M059J (cell line): ENCODE data around the gene ETV6. TPM values are rescaled to one million over a fixed set of nuclear protein-coding genes. Genes with fewer than 3 reads are reported as not detected.

ENCODE experiments used
- DNase-seq: peaks from one replicate; pipeline ENCODE4 v3.0.0-alpha.2; 2012; ENCODE audit warnings: low read depth
- total RNA-seq: library from RNA; depleted of rRNA; stranded (reverse); fragments of >200 nt; shearing (Covaris generic); gene quantifications from 2 replicates; pipeline ENCODE4 v1.2.3, GENCODE V29; 2014

Gene ETV6
- total RNA-seq, 1 experiment from 2014 or later, result 11.5 TPM

DNA sequence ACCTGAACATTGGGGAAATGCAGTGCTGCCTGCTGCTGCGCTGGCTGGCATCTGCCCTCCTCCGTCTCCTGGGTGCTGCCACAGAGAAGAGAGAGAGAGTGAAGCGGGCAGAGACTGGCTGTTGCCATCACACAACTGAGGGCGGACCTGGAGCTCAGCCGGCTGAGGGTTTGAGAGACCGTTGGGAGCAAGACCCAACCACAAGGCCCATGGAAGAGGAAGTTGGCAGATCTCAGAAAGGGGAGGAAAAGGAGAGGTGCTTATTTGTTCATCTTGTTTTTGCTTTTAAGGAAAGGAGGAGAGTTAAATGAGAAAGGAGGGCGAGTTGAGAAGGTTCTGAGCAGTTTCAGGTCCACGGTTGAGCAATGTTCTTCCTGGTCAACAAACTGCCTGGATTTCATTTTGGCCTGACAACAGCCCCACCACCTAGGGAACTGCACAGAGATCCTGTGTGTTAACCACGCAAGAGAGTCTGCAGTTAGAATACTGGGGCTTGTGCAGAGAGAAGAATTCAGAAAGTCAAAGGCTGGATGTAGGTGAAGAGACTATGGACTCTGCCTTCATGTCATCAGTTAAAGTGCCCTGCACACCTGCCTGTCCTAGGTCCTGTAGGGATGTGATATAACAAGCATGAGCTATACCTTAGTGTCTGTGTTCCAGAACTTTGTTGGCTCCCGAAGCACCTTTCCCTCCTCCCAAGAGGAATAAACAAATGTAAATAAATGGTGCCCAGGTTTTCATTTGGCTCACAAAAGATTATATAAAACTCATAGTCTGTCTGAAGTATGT lies 124.6 kb downstream of the ETV6 start:
- DNase-seq, result no peak

DNA sequence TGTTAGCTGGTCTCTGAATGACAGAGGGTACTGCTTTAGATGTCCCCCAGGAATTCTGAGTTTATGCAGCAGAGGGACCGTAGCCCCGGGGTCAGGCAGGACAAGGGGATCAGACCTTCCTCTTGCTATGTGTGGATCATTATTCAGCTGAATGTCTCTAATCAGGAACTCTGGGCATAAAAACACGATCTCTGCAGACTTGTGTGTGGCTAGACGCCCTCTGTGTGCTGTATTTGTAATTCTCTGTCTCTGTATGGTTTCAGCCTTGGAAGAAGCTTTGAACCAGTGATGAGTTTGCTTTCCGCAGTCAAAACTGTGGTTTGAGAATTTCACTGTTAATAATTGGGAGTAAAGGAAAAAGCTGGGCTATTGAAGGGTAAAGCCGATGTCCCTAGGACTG lies 125.3 kb downstream of the ETV6 start:
- DNase-seq, result no peak

GRCh38 chr12:11776316-11776715 lies 126.8 kb downstream of the ETV6 start:
- DNase-seq, result no peak

DNA sequence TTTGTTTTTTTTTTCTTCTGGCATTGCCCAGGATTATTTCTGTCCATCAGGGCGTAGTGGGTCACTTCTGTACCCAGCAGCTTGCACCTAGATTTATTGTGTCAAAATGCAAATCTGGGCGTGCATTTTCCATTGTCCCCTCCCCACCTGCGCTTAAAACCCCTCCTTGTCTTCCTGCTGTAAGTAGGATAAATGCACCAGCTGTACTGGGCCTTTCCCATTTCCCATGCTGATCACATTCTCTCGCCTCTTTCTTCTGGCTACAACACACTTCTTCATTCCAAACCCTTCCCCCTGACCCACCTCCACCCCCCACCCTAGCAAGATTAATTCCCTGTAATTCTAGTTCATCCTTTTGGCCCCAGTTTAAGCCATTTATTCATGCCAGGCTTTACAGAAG lies 128.0 kb downstream of the ETV6 start:
- no peak for DNase-seq

DNA sequence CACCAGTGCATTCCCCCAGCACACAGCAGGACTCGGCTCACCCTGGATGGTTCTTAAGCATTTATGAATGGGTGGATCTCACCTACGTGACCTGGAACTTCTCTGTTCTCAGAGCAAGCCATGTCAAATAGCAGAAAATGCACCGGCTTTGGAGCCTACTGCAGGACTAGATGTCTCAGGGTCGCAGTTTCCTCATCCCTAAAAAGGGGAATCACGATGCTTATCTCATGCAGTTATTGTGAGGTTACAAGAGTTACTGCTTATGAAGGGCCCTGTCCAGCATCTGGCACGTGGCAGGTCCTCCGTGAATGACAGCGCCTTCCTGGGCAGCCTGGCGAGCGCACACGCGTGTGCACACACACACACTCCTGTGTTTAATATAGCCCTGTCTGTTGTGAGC lies 128.5 kb downstream of the ETV6 start:
- DNase-seq, result no peak

GRCh38 chr12:11778713-11779685 lies 129.5 kb downstream of the ETV6 start:
- DNase-seq, result no peak

DNA sequence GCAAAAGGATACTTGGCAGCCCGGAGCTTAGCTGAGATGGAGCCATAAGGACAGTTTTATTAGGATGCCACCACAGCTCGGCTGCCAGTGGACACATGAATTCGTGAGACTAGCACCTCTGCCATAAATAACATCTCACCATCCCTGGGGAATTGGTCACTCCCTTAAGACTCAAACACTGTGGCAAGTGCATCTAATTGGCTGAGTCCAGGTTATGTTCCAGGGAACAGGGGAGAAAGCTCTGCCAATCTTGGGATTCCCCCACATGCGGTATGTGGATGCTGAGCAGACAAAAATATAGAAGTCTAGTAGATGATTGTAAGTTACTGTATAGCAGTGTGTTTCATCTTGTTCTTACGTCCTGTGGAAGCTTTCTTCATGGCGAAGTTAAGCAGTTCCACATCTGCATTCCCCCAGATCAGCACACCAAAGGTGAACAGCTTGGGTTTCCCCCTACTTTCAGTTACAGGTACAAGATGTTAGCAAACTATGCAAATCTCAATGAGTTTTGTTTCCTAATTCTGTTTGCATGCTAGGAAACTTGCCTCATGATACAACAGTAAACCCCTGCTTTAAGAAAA lies 131.1 kb downstream of the ETV6 start:
- no peak for DNase-seq

- DNase-seq, result no peak
Observed at GRCh38 chr12:11782914-11783420, 133.5 kb downstream of the ETV6 start.

DNA sequence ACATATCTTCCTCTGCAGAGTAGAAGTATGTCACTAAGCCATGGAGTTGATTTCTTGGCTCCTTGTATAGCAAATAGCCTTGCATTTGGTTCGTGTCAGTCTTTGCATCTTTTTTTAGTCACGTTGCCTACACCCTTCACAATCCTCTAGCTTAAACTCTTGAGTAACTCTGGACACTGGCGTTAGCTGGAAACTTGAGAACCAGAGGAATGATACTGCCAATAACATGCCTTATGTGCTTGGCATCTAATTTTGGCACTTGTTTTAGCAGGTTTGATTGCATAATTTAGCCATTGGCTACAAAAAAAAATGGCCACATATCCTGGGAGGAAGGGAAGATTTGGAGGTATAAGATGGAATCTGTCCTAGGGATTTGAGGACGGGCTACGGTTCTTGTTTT lies 136.2 kb downstream of the ETV6 start:
- DNase-seq, result peak; percentile 40

DNA sequence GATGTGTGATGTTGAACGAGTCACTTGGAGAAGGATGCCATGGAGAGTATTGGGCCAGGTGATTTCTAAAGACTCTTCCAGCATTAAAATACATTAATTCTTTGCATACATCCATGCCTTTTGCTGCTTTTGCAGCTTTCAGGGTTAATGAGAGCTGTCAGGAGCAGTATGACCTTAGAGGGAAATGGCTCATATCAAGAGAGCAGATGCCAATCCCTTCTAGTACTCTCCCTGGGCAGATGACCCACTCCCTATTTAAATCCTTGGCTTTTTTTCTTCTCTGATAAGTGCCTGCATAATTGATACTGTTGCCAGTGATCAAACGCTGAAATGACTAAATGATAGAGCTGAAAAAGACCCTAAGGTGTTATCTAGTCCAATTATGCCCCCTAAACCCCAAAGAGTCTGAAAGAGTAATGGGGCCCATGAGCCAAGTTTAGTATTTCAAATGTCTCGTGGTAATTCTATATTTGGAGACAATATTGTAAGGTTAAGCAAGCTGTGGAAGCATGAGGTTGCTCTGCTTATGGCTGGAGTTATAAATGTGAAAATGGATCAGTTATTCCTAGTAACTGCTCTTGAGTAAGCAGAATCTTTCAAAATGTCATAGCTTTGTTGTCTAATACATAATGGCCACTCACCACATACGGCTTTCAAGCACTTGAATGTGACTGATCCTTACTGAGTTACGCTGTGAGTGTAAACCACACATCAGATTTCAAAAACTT lies 137.3 kb downstream of the ETV6 start:
- DNase-seq, result no peak

DNA sequence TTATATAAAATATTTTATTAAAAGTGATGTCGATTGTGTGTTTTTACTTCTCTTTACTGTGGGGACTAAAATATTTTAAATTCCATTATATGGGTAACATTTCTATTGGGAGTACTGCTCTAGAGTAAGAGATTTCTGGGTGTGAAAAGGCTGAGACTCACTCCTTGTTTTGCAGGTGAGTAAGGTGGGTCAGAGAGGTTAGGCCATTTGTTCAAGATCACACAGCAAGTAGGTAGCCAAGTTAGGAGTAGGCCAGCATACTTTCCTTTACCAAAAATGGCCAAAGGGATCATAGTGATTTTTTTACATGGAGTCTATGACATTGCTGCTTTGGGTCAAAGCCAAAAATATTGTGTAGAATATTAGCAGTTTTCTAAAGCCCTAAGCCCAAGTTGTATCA lies 138.0 kb downstream of the ETV6 start:
- no peak for DNase-seq

GRCh38 chr12:11787933-11788849 lies 138.7 kb downstream of the ETV6 start:
- no peak for DNase-seq

- no peak for DNase-seq
Observed at GRCh38 chr12:11793921-11794710, 144.6 kb downstream of the ETV6 start.

- no peak for DNase-seq
Observed at GRCh38 chr12:11794751-11795150, 145.3 kb downstream of the ETV6 start.

- no peak for DNase-seq
Observed at GRCh38 chr12:11795192-11795912, 145.9 kb downstream of the ETV6 start.

GRCh38 chr12:11795913-11796459 lies 146.5 kb downstream of the ETV6 start:
- DNase-seq, result peak; percentile 89

DNA sequence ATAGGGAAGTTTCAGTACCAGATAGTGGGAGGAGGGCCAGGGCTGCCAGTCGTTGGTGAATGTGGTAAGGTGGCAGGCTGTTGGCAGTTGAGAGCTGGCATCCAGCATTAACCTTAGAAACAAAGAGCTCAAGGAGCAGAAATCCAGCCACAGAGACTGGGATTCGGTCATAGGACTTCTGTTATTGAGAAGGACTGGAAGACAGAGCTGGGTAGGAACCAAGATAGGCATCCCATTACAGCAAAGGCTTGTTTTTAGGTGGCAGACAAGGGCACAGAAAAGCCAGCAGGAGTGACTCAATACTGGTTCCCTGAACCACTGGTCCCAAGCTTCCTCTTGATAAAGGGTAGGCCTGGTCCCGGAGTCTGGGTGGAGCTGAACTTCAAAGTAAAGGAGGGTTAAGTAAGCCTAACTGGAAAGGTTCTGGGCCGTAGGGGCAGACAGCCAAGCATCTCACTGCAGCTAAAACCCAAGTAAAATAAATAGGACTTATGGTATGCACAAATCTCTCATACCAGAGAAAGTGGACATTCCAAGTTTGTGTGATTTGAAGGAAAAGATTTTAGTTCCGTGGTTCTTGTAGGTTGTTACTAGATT lies 147.9 kb downstream of the ETV6 start:
- peak; percentile 74 for DNase-seq

DNA sequence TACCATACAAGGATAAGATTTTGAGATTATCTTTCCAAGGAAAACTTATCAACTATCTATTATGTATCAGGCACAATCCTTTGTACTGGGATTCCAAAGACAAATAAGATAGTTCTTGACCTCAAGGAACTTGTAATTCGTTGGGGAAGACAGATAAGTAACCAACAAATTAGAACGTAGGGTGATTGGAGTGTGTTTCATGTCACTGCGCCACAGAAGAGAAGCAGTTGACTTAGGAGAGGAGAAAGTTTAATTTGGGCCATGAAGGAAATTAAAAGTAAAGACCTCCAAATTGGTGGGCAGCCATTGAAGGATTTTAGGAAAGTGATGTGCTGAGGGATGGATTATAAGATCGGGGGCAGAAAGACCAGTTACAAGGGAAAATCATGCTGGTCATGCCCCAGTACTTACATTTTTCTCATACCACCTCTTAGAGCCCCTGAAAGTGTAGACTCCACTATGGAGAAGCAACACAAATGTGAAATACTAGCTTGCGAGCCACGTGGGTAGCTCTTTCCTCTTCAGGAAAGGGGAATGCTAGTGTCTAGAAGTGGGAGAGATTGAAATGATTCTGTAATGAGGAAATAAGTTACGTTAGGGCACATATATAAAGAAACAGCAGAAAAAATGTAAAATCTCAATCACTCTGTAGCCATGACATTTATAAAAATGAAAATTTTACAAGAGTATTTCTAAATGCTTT lies 148.7 kb downstream of the ETV6 start:
- no peak for DNase-seq
